Aortic smooth muscle cell (primary cell): ENCODE measurements around the gene ITM2B. TPM values are rescaled to one million over a fixed set of nuclear protein-coding genes. Genes with fewer than 3 reads are reported as not detected.

ENCODE experiments used
- total RNA-seq: library from RNA; depleted of rRNA; stranded (reverse); fragments of >200 nt; gene quantifications from 2 replicates; pipeline ENCODE4 v1.2.3, GENCODE V29; 2014

The ITM2B gene
- total RNA-seq: 182 and 262 TPM in 2 replicates

GRCh38 chr13:48233046-48233888 lies at the start of gene ITM2B:
ITM2B (plus strand) TSS chr13:48233206; CDS start chr13:48233361, 155 bp downstream.

GRCh38 chr13:48303359-48304142 lies 70.5 kb downstream of the ITM2B start, which contains the start of gene RB1:
RB1 (plus strand) TSS chr13:48303751; CDS start chr13:48303913, 162 bp downstream.

Other genes starting within 250 kb of the ITM2B start
- gene SUCLA2, start 231.9 kb upstream of the ITM2B start, total RNA-seq: 51.7 and 58.0 TPM in 2 replicates
- 11.2 and 15.3 TPM in 2 replicates for gene NUDT15, start 195.5 kb upstream of the ITM2B start, total RNA-seq
- 25.9 and 31.6 TPM in 2 replicates for gene MED4, start 138.1 kb upstream of the ITM2B start, total RNA-seq
- gene RB1, start 70.5 kb downstream of the ITM2B start, total RNA-seq: 36.9 and 43.6 TPM in 2 replicates
- gene LPAR6, start 179.9 kb downstream of the ITM2B start, total RNA-seq: 12.4 and 28.2 TPM in 2 replicates